Measurements from ENCODE around the gene MYO3A. TPM values are rescaled to one million over a fixed set of nuclear protein-coding genes. Genes with fewer than 3 reads are reported as not detected.

The MYO3A gene
- total RNA-seq, 1 experiment from 2014 or later, result not detected

- no peak for DNase-seq
- H3K79me2 ChIP-seq (ENCODE audit: low read depth), result no peaks in the 10 kb centered on the region
- no peak overlapping the region for H3K27ac ChIP-seq
- BruUV-seq (replicated peaks), result no TSS peak
- intact Hi-C loops (cut with micrococcal nuclease; ENCODE audit: unreplicated experiment), result no loop called here
- TF ChIP-seq EZH2 (IDR thresholded peaks at IDR 0.05; ENCODE audit: low read depth) (no peak), CTCF (conservative IDR thresholded peaks at IDR 0.05) (no peak)
- H3K9me3 ChIP-seq (ENCODE audit: insufficient read depth, low read depth), result no peaks in the 10 kb centered on the region
- H3K4me1 ChIP-seq (replicated peaks; ENCODE audit: insufficient read depth), result no peaks in the 10 kb centered on the region
- H3K4me2 ChIP-seq, result no peak overlapping the region
- H3K36me3 ChIP-seq (ENCODE audit: low read depth), result no peaks in the 10 kb centered on the region
- POLR2A ChIA-PET (ENCODE audit: unreplicated experiment), result no interaction called here
- no peak overlapping the region for H2AFZ ChIP-seq
- H3K4me3 ChIP-seq, result no peak overlapping the region
- CTCF ChIA-PET, result interaction anchor here (0.6 kb wide), 1 partner anchor 54 kb away, joined by 5 read pairs; no protein-coding TSS in a partner anchor
- no peaks in the 10 kb centered on the region for H3F3A ChIP-seq (ENCODE audit: insufficient read depth, low read depth)
- no peaks in the 10 kb centered on the region for H3K9me2 ChIP-seq (ENCODE audit: insufficient read depth)
- no peaks in the 10 kb centered on the region for H4K20me1 ChIP-seq (ENCODE audit: insufficient read depth)
- H3K27me3 ChIP-seq (ENCODE audit: insufficient read depth, low read depth), result no peaks in the 10 kb centered on the region
These were observed 44.7 kb downstream of the MYO3A start for GRCh38 chr10:25978771-25979170.

GRCh38 chr10:25982107-25982506 is 48.1 kb downstream of the MYO3A start:
- H3K9me3 ChIP-seq (ENCODE audit: insufficient read depth, low read depth), result no peaks in the 10 kb centered on the region
- BruUV-seq (replicated peaks), result no TSS peak
- no peaks in the 10 kb centered on the region for H3K79me2 ChIP-seq (ENCODE audit: low read depth)
- no peaks in the 10 kb centered on the region for H3F3A ChIP-seq (ENCODE audit: insufficient read depth, low read depth)
- no peak overlapping the region for H3K4me3 ChIP-seq
- intact Hi-C loops (cut with micrococcal nuclease; ENCODE audit: unreplicated experiment), result no loop called here
- POLR2A ChIA-PET (ENCODE audit: unreplicated experiment), result no interaction called here
- TF ChIP-seq EZH2 (IDR thresholded peaks at IDR 0.05; ENCODE audit: low read depth) (no peak), CTCF (conservative IDR thresholded peaks at IDR 0.05) (no peak)
- no peaks in the 10 kb centered on the region for H3K9me2 ChIP-seq (ENCODE audit: insufficient read depth)
- no peak overlapping the region for H3K27ac ChIP-seq
- no peak for DNase-seq
- no peaks in the 10 kb centered on the region for H3K36me3 ChIP-seq (ENCODE audit: low read depth)
- CTCF ChIA-PET, result no interaction called here
- H2AFZ ChIP-seq, result no peak overlapping the region
- no peaks in the 10 kb centered on the region for H4K20me1 ChIP-seq (ENCODE audit: insufficient read depth)
- no peaks in the 10 kb centered on the region for H3K27me3 ChIP-seq (ENCODE audit: insufficient read depth, low read depth)
- H3K4me2 ChIP-seq, result no peak overlapping the region
- no peaks in the 10 kb centered on the region for H3K4me1 ChIP-seq (replicated peaks; ENCODE audit: insufficient read depth)

GRCh38 chr10:25988583-25988982 is 54.6 kb downstream of the MYO3A start:
- H3K36me3 ChIP-seq (ENCODE audit: low read depth), result no peaks in the 10 kb centered on the region
- no peaks in the 10 kb centered on the region for H3K79me2 ChIP-seq (ENCODE audit: low read depth)
- no peaks in the 10 kb centered on the region for H3K4me1 ChIP-seq (replicated peaks; ENCODE audit: insufficient read depth)
- no peaks in the 10 kb centered on the region for H4K20me1 ChIP-seq (ENCODE audit: insufficient read depth)
- DNase-seq, result no peak
- no peaks in the 10 kb centered on the region for H3K27me3 ChIP-seq (ENCODE audit: insufficient read depth, low read depth)
- H2AFZ ChIP-seq, result no peak overlapping the region
- intact Hi-C loops (cut with micrococcal nuclease; ENCODE audit: unreplicated experiment), result no loop called here
- TF ChIP-seq EZH2 (IDR thresholded peaks at IDR 0.05; ENCODE audit: low read depth) (no peak), CTCF (conservative IDR thresholded peaks at IDR 0.05) (no peak)
- BruUV-seq (replicated peaks), result no TSS peak
- H3K27ac ChIP-seq, result no peak overlapping the region
- H3F3A ChIP-seq (ENCODE audit: insufficient read depth, low read depth), result no peaks in the 10 kb centered on the region
- ChIA-PET POLR2A (ENCODE audit: unreplicated experiment) (no interaction called here), CTCF (no interaction called here)
- H3K9me2 ChIP-seq (ENCODE audit: insufficient read depth), result no peaks in the 10 kb centered on the region
- H3K4me2 ChIP-seq, result no peak overlapping the region
- H3K9me3 ChIP-seq (ENCODE audit: insufficient read depth, low read depth), result no peaks in the 10 kb centered on the region
- H3K4me3 ChIP-seq, result no peak overlapping the region

Data from PC-9 (cell line).